SHP77 (cell line): ENCODE measurements around the gene CCL3.
"Not testable (repeated sequence)": the region's sequence is repeated elsewhere in the genome, so short reads cannot be mapped to it uniquely, and the experiment has no call there.

Experiments used
- DNase-seq, 2 experiments: peaks; one replicate each; lab custom pipeline; 2025; lab: John Stamatoyannopoulos, UW

The CCL3 gene

GRCh38 chr17:36086791-36087190, 3.2 kb downstream of the CCL3 start:
- no peak for DNase-seq

- no peak for DNase-seq
Observed at GRCh38 chr17:36085765-36086164, 4.2 kb downstream of the CCL3 start.

- DNase-seq, result not testable (repeated sequence)
Observed at GRCh38 chr17:36083691-36084090, 6.3 kb downstream of the CCL3 start.

DNA sequence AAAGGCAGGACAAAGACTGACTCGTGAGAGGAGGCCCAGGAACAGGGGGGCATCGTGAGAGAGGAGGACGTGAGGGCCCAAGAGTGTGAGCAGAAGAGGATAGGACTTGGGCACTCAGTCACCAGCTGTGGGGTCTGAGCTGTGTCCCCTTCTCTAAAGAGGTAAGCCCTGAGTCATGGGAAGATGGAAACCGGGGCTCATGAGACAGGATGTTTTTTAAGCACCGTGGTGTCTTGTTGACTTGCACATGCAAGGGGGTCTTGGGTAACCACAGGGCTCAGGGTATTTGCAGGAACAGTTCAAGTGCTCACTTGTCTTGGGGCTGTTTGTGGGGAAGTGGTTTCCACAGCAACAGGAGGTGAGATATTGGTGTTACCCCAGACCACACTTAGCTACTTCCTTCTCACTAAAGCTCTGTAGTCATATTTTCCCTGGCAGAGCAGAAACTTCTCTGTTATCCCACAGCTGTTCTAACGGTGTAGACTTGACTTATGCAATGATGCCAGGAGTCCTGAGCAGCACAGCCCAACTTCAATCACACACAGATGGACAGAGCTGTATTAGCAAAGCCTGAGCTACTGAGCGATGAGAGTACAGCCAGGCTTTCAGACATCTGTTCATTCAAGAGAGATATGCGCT, 7.3 kb downstream of the CCL3 start:
- DNase-seq, result not testable (repeated sequence)

DNA sequence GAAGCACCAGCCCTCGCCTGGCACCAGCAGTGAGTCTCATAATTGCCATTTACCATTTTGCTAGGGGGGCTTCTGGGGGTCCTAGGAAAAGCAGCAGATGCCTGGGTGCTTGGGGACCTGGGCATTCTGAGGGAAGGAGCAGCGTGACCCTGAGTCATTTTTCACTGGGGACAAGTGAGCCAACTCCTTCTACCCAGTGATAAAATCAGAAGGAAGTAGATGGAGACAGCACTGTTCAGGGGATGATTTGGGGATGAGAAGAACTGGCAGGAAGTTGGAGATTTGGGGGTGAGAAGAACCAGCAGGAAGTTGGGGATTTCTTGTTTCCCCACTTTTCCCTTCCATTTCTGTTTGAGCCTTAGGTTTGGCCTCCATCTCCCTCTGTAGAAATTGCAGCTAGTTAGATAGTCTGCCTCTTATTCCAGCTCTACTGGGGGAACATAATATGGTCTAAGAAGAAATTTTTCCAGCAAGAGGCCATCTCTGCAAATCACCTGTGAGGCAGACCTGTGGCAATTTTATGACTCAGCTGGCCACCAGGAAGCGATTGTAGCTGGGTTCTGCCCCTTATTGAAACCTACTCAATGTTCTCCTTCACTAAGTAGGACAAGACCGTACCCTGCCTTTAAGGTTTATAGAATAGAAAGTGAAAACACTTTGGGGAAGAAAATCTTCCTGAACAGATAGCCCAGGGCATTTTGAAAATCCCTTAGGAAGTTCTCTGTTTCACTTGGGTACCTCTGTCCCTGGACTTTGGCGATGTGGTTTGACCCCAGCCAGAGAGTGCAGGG, 8.1 kb downstream of the CCL3 start:
- not testable (repeated sequence) for DNase-seq

- no peak for DNase-seq
Observed at GRCh38 chr17:36074365-36074764, 15.6 kb downstream of the CCL3 start.

- peak in 1 of 2 experiments; percentile 23 for DNase-seq
Observed at GRCh38 chr17:36072431-36073121, 17.4 kb downstream of the CCL3 start.

- DNase-seq, result no peak
Observed at GRCh38 chr17:36071751-36072150, 18.2 kb downstream of the CCL3 start.

DNA sequence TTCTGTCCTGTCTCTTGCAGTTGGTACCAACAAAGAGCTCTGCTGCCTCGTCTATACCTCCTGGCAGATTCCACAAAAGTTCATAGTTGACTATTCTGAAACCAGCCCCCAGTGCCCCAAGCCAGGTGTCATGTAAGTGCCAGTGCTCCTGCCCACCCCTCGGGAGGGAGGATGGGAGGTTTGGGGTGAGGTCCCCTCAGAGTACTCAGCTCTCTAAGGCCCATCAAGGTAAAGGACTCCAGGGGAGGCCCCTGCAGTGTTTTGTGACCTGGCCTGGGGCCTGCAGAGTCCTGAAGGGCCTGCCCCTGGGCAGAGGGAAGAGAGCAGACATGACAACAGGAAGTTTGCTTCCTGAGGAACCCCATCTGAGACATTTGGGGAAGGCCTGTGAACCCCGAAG, 19.5 kb downstream of the CCL3 start:
- DNase-seq, result no peak

DNA sequence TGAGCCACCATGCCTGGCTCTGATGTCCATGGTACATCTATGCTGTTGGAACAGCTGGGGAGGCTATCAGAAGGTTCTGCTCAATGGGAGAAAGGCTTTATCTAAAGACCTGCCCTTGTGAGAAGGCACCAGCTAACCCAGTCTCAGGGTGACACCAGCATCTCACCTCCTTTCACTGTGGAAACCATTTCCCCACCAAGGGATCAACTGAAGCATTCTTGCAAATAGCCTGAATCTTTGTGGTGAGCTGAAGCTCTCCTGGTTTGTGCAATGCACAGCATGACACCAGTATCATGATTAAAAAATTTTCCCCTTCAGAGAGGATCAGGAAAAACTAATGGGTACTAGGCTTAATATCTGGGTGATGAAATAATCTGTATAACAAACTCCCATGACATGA, 20.8 kb downstream of the CCL3 start:
- DNase-seq, result no peak

GRCh38 chr17:36068524-36068923, 21.4 kb downstream of the CCL3 start:
- no peak for DNase-seq

DNA sequence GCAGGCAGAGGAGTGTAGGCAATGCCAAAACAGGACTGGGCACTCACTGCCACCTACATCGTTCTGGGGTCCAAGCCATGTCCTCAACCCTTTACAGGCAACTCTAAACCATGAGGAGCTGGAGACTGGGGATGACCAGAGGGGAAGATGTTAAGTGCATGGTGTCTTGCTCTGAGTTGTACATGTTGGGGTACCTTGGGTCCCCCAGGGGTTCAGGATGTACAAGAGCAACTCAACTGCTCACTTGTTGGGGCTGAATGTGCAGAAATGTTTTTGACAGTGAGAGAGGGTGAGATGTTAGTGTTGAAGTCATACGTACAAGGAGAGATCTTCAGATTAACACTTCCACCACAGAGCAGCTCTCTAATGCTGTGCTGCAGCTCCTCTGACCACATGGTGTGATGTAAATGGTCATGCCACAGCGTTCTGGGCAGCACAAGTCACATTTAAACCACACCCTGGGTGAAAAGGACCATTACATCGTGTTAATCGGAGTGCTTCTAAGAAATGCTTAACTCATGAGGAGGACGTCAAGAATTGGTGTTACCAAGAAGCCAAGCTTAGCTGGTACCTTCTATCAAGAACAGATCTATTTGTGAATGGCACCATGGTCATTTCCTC, 23.5 kb downstream of the CCL3 start:
- no peak for DNase-seq

DNA sequence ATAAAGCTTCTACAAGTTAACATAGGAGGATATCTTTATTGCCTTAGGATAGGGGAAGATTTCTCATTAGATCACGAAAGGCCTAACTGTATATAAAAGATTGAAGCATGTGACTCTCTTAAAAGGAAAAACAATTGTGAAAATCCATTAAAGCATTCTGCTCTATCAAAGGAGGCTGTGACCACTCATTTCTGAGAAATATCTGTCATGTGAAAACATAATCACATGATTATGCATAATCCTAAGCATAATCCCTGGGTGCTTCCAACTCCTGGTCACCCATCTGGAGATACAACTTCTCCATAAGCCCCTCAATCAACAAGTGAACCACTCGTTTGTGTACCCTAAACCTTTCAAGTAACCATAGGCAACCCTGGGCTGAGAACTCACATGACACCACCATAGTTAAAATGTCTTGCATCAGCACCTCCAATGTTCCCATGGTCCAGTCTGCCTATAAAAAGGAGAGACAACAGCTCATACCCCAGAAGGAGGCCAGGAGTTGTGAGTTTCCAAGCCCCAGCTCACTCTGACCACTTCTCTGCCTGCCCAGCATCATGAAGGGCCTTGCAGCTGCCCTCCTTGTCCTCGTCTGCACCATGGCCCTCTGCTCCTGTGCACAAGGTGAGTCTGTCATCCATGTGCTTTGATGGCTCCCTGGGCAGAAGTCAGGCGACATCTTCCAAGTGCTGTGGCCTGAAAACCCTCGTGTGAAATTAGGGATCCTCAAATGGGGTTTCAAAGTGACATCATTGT, 26.0 kb downstream of the CCL3 start, which contains the start of gene CCL18:
Gene CCL18, plus strand, starts transcription at position 487 of the 756 bp plus-strand sequence. Its CDS starts 71 bp downstream, at position 558.
- DNase-seq, result no peak

GRCh38 chr17:36060816-36061215, 29.1 kb downstream of the CCL3 start:
- no peak for DNase-seq

DNA sequence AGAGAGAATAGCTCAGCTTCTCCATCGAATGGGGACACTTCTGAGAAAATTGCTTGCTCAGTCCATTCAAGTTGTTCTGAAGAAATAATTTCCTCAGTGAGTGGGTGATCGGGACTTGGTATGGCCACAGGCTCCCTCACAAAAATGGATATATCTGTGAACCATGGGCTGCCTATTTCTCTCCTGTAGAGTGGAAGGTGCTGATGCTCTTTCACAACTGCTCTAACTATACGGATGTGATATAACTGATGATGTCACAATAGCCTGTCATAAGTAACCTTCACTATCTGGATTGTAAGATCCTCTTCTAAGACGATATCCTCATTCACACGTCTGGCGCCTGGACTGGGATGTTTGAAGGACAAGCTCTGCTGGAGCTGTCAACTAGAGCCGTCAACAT, 30.5 kb downstream of the CCL3 start:
- DNase-seq, result no peak

GRCh38 chr17:36057911-36058310, 32.0 kb downstream of the CCL3 start:
- no peak for DNase-seq

GRCh38 chr17:36055921-36056520, 33.9 kb downstream of the CCL3 start:
- DNase-seq, result no peak

GRCh38 chr17:36055171-36055570, 34.8 kb downstream of the CCL3 start:
- no peak for DNase-seq

GRCh38 chr17:36049643-36050042, 40.3 kb downstream of the CCL3 start:
- no peak for DNase-seq

- no peak for DNase-seq
Observed at GRCh38 chr17:36048066-36048465, 41.9 kb downstream of the CCL3 start.
